Measurements from ENCODE around the gene LARP6. TPM values are rescaled to one million over a fixed set of nuclear protein-coding genes. Genes with fewer than 3 reads are reported as not detected.

Gene LARP6
- total and polyA plus RNA-seq, 2 experiments from 2014 or later, result 20.0 to 22.4 TPM

GRCh38 chr15:70815604-70816003 lies 38.4 kb downstream of the LARP6 start:
- Histone ChIP-seq H3K36me3 (ENCODE audit: insufficient read depth) (no peaks in the 10 kb centered on the region), H3K4me3 (no peak overlapping the region), H3K27me3 (ENCODE audit: insufficient read depth) (no peaks in the 10 kb centered on the region), H3F3A (replicated peaks; ENCODE audit: low read depth) (no peaks in the 10 kb centered on the region), H4K20me1 (replicated peaks; ENCODE audit: insufficient read depth) (no peaks in the 10 kb centered on the region), H3K4me2 (no peak overlapping the region), H3K27ac (ENCODE audit: low read depth) (no peak overlapping the region), H2AFZ (no peak overlapping the region; the same call in 1 of the 2 replicates), H3K9me2 (ENCODE audit: insufficient read depth) (no peaks in the 10 kb centered on the region), H3K79me2 (replicated peaks; ENCODE audit: insufficient read depth) (no peaks in the 10 kb centered on the region), H3K4me1 (ENCODE audit: insufficient read depth) (no peaks in the 10 kb centered on the region)
- H3K9me3 Mint-ChIP-seq, result 0 out of 3 replicates have a peak, but pooled peaks cover 4% of the 10 kb centered on the region
- no peak overlapping the region for H3K27ac Mint-ChIP-seq
- DNase-seq (ENCODE audit: low spot score), result no peak
- TF ChIP-seq REST (IDR thresholded peaks at IDR 0.05; ENCODE audit: unreplicated experiment) (no peak), ETS1 (IDR thresholded peaks at IDR 0.05) (no peak), STAT1 (IDR thresholded peaks at IDR 0.05; ENCODE audit: unreplicated experiment) (no peak), CTCF (conservative IDR thresholded peaks at IDR 0.05; ENCODE audit: low read depth in 2 of 2) (no peak), JUNB (IDR thresholded peaks at IDR 0.05; ENCODE audit: unreplicated experiment) (no peak), NANOG (IDR thresholded peaks at IDR 0.05; ENCODE audit: borderline replicate concordance) (no peak), ZNF114 (CRISPR knock-in tag; IDR thresholded peaks at IDR 0.05) (no peak), ZNF462 (CRISPR knock-in tag; IDR thresholded peaks at IDR 0.05) (no peak), CREB1 (CRISPR knock-in tag; IDR thresholded peaks at IDR 0.05; ENCODE audit: low read depth) (no peak), EZH2 (IDR thresholded peaks at IDR 0.05; ENCODE audit: low read depth, unreplicated experiment) (no peak), ZNF331 (CRISPR knock-in tag; IDR thresholded peaks at IDR 0.05; ENCODE audit: low read depth) (no peak), EZH2phosphoT487 (IDR thresholded peaks at IDR 0.05; ENCODE audit: unreplicated experiment) (no peak), POLR2AphosphoS5 (IDR thresholded peaks at IDR 0.05; ENCODE audit: low read depth) (no peak)
- peaks cover 2% of the 10 kb centered on the region for H3K27me3 Mint-ChIP-seq (ENCODE audit: insufficient read depth, low read depth, poor library complexity)
- no peak for ATAC-seq
- H3K4me3 Mint-ChIP-seq, result no peak overlapping the region
- H3K36me3 Mint-ChIP-seq (ENCODE audit: low read depth), result no peaks in the 10 kb centered on the region
- H3K4me1 Mint-ChIP-seq, result peaks cover 5% of the 10 kb centered on the region; the same call in 2 of the 3 replicates

All from GM23338 (cell line).